OCI-LY7 (cell line): ENCODE results near the gene KAZALD1. TPM values are rescaled to one million over a fixed set of nuclear protein-coding genes. Genes with fewer than 3 reads are reported as not detected.

Source experiments
- Bru-seq: library from RNA; stranded (reverse); fragments of 400-500 nt; gene quantifications from one replicate; lab custom pipeline; 2021; lab: Mats Ljungman, UMichigan
- BruChase-seq, 2 experiments: library from RNA; stranded (reverse); fragments of 400-500 nt; gene quantifications; one replicate each; lab custom pipeline; 2021; lab: Mats Ljungman, UMichigan
- BruUV-seq: library from RNA; stranded (reverse); fragments of 400-500 nt; replicated peaks from 2 replicates; lab custom pipeline; 2021; lab: Mats Ljungman, UMichigan
- CTCF ChIA-PET: fragments of 300-600 bp; sonication (Branson Sonifier 250); formaldehyde crosslinking; loops from one replicate; lab custom pipeline; 2022; ENCODE audit warnings: antibody characterized with exemption; ENCODE audit not compliant: unreplicated experiment; lab: Charles Lee
- POLR2A ChIA-PET: fragments of 300-600 bp; sonication (Branson Sonifier 250); formaldehyde crosslinking; loops from one replicate; lab custom pipeline; 2022; ENCODE audit warnings: antibody characterized with exemption; lab: Charles Lee
- DNase-seq: peaks from one replicate; pipeline ENCODE4 v3.0.0-alpha.2; 2015; ENCODE audit warnings: low spot score
- H2AFZ ChIP-seq: fragments of 200-600 bp; sonication (generic), shearing (Covaris generic); 2 replicates; pipeline ENCODE4 v1.6.1; 2014; ENCODE audit warnings: mild to moderate bottlenecking, antibody characterized with exemption, low read length, moderate library complexity
- H3K27ac ChIP-seq: fragments of 200-600 bp; sonication (generic); 2 replicates; pipeline ENCODE4 v1.5.1; 2014; ENCODE audit warnings: mixed run types, low read depth, mild to moderate bottlenecking, moderate library complexity, low read length, inconsistent platforms; ENCODE audit not compliant: poor library complexity, severe bottlenecking
- H3K36me3 ChIP-seq: fragments of 200-600 bp; sonication (generic); 2 replicates; pipeline ENCODE4 v1.6.1; 2014; ENCODE audit warnings: mild to moderate bottlenecking, antibody characterized with exemption, low read length, moderate library complexity, mixed read lengths; ENCODE audit not compliant: insufficient read depth
- H3K4me1 ChIP-seq: fragments of 200-600 bp; sonication (generic); 2 replicates; pipeline ENCODE4 v1.5.1; 2014; ENCODE audit warnings: mild to moderate bottlenecking, low read length; ENCODE audit not compliant: insufficient read depth, poor library complexity, severe bottlenecking
- H3K4me2 ChIP-seq: fragments of 200-600 bp; sonication (generic); 2 replicates; pipeline ENCODE4 v1.6.1; 2014; ENCODE audit warnings: mild to moderate bottlenecking, low read length
- H3K4me3 ChIP-seq: fragments of 200-600 bp; sonication (generic); 2 replicates; pipeline ENCODE4 v1.5.1; 2014; ENCODE audit warnings: mild to moderate bottlenecking, low read depth, low read length; ENCODE audit not compliant: poor library complexity, severe bottlenecking
- H3K79me2 ChIP-seq: fragments of 200-600 bp; sonication (generic); 2 replicates; pipeline ENCODE4 v1.6.1; 2016; ENCODE audit warnings: low read depth, mild to moderate bottlenecking, low read length, moderate library complexity, mixed read lengths; ENCODE audit not compliant: insufficient read depth
- H3K9me2 ChIP-seq: fragments of 200-600 bp; sonication (generic); 2 replicates; pipeline ENCODE4 v1.6.1; 2016; ENCODE audit warnings: mild to moderate bottlenecking, low read length, mixed read lengths; ENCODE audit not compliant: insufficient read depth
- H3K9me3 ChIP-seq: fragments of 200-600 bp; sonication (generic); 2 replicates; pipeline ENCODE4 v1.6.1; 2014; ENCODE audit warnings: mild to moderate bottlenecking, mixed run types, low read length, mixed read lengths
- H4K20me1 ChIP-seq: fragments of 200-600 bp; sonication (generic); 2 replicates; pipeline ENCODE4 v1.6.1; 2014; ENCODE audit warnings: mild to moderate bottlenecking, antibody characterized with exemption, low read length, moderate library complexity, mixed read lengths; ENCODE audit not compliant: insufficient read depth
- CTCF ChIP-seq: fragments of 200-600 bp; sonication (generic); conservative IDR thresholded peaks from 2 replicates; pipeline ENCODE4 v1.5.1; 2014; ENCODE audit warnings: mild to moderate bottlenecking, antibody characterized with exemption, low read length, moderate library complexity, mixed read lengths
- EZH2phosphoT487 ChIP-seq: fragments of 200-600 bp; sonication (generic); IDR thresholded peaks from 2 replicates; pipeline ENCODE4 v1.6.1; 2018; ENCODE audit warnings: low read depth, borderline replicate concordance, mild to moderate bottlenecking, mixed run types, antibody characterized with exemption, low read length, moderate library complexity, mixed read lengths
- intact Hi-C: fragments of 100-400 bp; cut with micrococcal nuclease; formaldehyde crosslinking; loops from one replicate; pipeline ENCODE4 v1.10.0; 2022; ENCODE audit not compliant: unreplicated experiment
- long read RNA-seq: library from polyadenylated mRNA; stranded (forward); transcript quantifications from one replicate; pipeline ENCODE4 v2.0.0, GENCODE V29; 2022
- total RNA-seq, 2 experiments: library from RNA; depleted of rRNA in 1 of 2; stranded (reverse); fragments of >200 nt in 1 of 2; shearing (Covaris generic) in 1 of 2; gene quantifications; 2 replicates each; pipeline ENCODE4 v1.2.3, GENCODE V29; 2014 to 2022

The KAZALD1 gene, protein sequence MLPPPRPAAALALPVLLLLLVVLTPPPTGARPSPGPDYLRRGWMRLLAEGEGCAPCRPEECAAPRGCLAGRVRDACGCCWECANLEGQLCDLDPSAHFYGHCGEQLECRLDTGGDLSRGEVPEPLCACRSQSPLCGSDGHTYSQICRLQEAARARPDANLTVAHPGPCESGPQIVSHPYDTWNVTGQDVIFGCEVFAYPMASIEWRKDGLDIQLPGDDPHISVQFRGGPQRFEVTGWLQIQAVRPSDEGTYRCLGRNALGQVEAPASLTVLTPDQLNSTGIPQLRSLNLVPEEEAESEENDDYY
- 9.7 and 18.8 TPM in 2 replicates for total RNA-seq (2014; rRNA removed; shearing (Covaris generic))
- 32.2 and 36.4 TPM in 2 replicates for total RNA-seq (2022)
- Bru-seq, nascent RNA: percentile 61 among the genes with signal in this experiment
- BruChase-seq, experiment 1, labeled RNA remaining after a 6-hour chase: percentile 50 among the genes with signal in this experiment
- BruChase-seq, experiment 2, labeled RNA remaining after a 2-hour chase: percentile 55 among the genes with signal in this experiment
- long read RNA-seq, transcript KAZALD1-201 (5 exons, 1,913 nt): minor isoform, 5 of 22 reads
- long read RNA-seq, transcript KAZALD1-206 (1 exons, 665 nt): major isoform, 7 of 22 reads
- long read RNA-seq, partial matches to known transcripts: 1 of 22 reads
- long read RNA-seq, other reads (novel, unspliced or antisense): 8 of 22 reads

DNA sequence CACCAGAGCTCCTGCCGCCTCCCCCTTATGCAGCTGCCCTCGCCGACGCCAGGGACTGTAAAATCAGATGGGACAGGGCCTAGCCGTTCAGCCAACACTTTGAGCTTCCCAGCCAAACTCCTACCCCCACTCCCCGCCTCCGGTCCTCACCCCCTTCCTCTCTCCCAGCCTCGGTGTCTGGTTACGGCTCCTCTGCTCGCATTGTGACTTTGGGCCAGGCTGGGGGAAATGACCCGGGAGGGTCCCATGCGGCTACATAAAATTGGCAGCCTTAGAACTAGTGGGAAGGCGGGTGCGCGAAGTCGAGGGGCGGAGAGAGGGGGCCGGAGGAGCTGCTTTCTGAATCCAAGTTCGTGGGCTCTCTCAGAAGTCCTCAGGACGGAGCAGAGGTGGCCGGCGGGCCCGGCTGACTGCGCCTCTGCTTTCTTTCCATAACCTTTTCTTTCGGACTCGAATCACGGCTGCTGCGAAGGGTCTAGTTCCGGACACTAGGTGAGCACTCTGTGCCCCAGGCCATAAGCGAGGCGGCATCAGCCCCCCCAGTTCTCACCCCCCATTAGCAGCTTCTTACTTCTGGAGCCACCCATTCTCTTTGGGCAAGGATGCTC, at the start of gene KAZALD1:
TSS of gene KAZALD1 (plus strand) at position 366 of the 608 bp plus-strand sequence. CDS start 604 bp downstream, outside the sequence.
- intact Hi-C loops: loop anchor here (2.0 to 5.0 kb wide), 2 partner anchors 65 to 149 kb away; partner anchors contain the start of gene SLF2
- POLR2A ChIA-PET: interaction anchor here (0.6 to 2.7 kb wide), 3 partner anchors 10 to 80 kb away, joined by 3 to 19 read pairs (median 4); no protein-coding TSS in a partner anchor
- BruUV-seq: TSS peak; percentile 79

GRCh38 chr10:101012525-101013364, 49.0 kb upstream of the KAZALD1 start:
- intact Hi-C loops: loop anchor here (5.0 kb wide), 1 partner anchor 1180 kb away; no protein-coding TSS in a partner anchor
- peak; percentile 93 for TF ChIP-seq CTCF
- TF ChIP-seq EZH2phosphoT487: no peak
- Histone ChIP-seq H3K27ac (no peak overlapping the region), H2AFZ (no peak overlapping the region), H3K4me2 (no peak overlapping the region), H4K20me1 (no peaks in the 10 kb centered on the region), H3K79me2 (no peaks in the 10 kb centered on the region), H3K9me3 (no peaks in the 10 kb centered on the region), H3K4me1 (no peaks in the 10 kb centered on the region), H3K36me3 (no peaks in the 10 kb centered on the region), H3K4me3 (no peak overlapping the region), H3K9me2 (no peaks in the 10 kb centered on the region)
- CTCF ChIA-PET: no interaction called here
- POLR2A ChIA-PET: no interaction called here
- DNase-seq: peak; percentile 79
- no TSS peak for BruUV-seq

More for the DNA sequence above, at the start of gene KAZALD1:
- H3K4me3 ChIP-seq: peak within 1 kb of the TSS; percentile 89
- peaks cover 21% of the 10 kb centered on the region; the same call in 1 of the 2 replicates for H3K36me3 ChIP-seq
- no peaks in the 10 kb centered on the region for H4K20me1 ChIP-seq
- peaks cover 38% of the 10 kb centered on the region for H3K79me2 ChIP-seq
- peak within 1 kb of the TSS; percentile 94 for H3K27ac ChIP-seq
- no peak for TF ChIP-seq EZH2phosphoT487
- TF ChIP-seq CTCF: no peak
- peak; percentile 62 for DNase-seq
- H3K4me1 ChIP-seq: peaks cover 68% of the 10 kb centered on the region
- H2AFZ ChIP-seq: peak within 1 kb of the TSS; percentile 83; the same call in 1 of the 2 replicates
- H3K4me2 ChIP-seq: peak within 1 kb of the TSS; percentile 76
- no peaks in the 10 kb centered on the region for H3K9me3 ChIP-seq
- CTCF ChIA-PET: interaction anchor here (0.6 to 1.6 kb wide), 6 partner anchors 8 to 842 kb away, joined by 3 to 6 read pairs (median 4); no protein-coding TSS in a partner anchor
- no peaks in the 10 kb centered on the region for H3K9me2 ChIP-seq
